HUES48 (cell line): Measurements from ENCODE around the gene GPANK1.
A peak's percentile ranks its signal among the peaks of the same experiment; 100 is the strongest.

Experiments used
- H3K27ac ChIP-seq: one replicate; pipeline ENCODE4 v1.7.0; 2013; ENCODE audit warnings: low read depth, low read length, inconsistent platforms
- H3K27me3 ChIP-seq: 2 replicates; pipeline ENCODE4 v1.6.1; 2013; ENCODE audit warnings: mild to moderate bottlenecking, low read length; ENCODE audit not compliant: control insufficient read depth, insufficient read depth
- H3K36me3 ChIP-seq: 2 replicates; pipeline ENCODE4 v1.6.1; 2013; ENCODE audit warnings: low read length; ENCODE audit not compliant: control insufficient read depth, insufficient read depth
- H3K4me1 ChIP-seq: 2 replicates; pipeline ENCODE4 v1.6.1; 2013; ENCODE audit warnings: mild to moderate bottlenecking, low read length; ENCODE audit not compliant: control insufficient read depth, insufficient read depth
- H3K4me3 ChIP-seq: 2 replicates; pipeline ENCODE4 v1.5.1; 2013; ENCODE audit warnings: mild to moderate bottlenecking, low read depth, low read length
- H3K9ac ChIP-seq: 2 replicates; pipeline ENCODE4 v1.6.1; 2013; ENCODE audit warnings: mild to moderate bottlenecking, low read depth, low read length, moderate library complexity
- H3K9me3 ChIP-seq: 2 replicates; pipeline ENCODE4 v1.6.1; 2013; ENCODE audit warnings: low read length; ENCODE audit not compliant: control insufficient read depth, insufficient read depth

Gene GPANK1

DNA sequence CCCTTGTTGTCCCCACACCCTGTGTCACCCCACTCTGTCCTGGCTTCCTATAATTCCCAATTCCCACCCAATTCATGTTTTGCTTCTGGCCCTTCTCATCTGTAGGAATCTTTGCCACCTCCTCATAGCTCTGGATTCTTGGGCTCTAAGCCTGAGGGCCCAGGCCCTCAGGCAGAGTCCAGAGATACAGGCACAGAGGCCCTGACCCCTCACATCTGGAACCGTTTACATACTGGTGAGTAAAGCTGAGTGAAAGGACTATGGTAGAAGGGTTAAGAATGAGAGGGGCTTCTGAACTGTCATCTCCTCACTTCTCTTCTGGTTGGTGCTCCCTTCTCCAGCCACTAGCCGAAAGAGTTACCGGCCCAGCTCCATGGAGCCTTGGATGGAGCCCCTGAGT, 30.7 kb downstream of the GPANK1 start:
- H3K9ac ChIP-seq, result no peak overlapping the region
- H3K27me3 ChIP-seq, result no peaks in the 10 kb centered on the region
- no peaks in the 10 kb centered on the region for H3K4me1 ChIP-seq
- H3K4me3 ChIP-seq, result no peak overlapping the region
- H3K27ac ChIP-seq, result no peak overlapping the region
- peaks cover 94% of the 10 kb centered on the region for H3K36me3 ChIP-seq
- H3K9me3 ChIP-seq, result no peaks in the 10 kb centered on the region

DNA sequence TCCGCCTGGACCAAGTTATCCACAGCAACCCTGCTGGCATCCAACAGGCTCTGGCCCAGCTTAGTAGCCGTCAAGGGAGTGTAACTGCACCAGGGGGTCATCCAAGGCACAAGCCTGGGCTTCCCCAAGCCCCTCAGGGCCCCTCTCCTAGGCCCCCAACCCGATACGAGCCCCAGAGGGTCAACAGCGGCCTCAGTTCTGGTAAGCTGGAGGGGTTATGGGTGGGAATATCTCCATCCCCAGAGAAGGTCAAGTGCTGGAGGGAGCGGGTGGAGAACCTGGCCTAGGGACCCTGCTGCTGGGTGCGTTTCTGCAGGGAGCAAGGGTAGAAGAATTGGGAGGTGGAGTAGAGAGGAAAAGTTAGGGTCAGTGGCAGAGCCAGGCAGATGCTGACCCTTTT, 31.4 kb downstream of the GPANK1 start:
- Histone ChIP-seq H3K27me3 (no peaks in the 10 kb centered on the region), H3K9me3 (no peaks in the 10 kb centered on the region), H3K36me3 (peaks cover 96% of the 10 kb centered on the region), H3K4me1 (no peaks in the 10 kb centered on the region), H3K27ac (no peak overlapping the region), H3K9ac (no peak overlapping the region), H3K4me3 (no peak overlapping the region)

DNA sequence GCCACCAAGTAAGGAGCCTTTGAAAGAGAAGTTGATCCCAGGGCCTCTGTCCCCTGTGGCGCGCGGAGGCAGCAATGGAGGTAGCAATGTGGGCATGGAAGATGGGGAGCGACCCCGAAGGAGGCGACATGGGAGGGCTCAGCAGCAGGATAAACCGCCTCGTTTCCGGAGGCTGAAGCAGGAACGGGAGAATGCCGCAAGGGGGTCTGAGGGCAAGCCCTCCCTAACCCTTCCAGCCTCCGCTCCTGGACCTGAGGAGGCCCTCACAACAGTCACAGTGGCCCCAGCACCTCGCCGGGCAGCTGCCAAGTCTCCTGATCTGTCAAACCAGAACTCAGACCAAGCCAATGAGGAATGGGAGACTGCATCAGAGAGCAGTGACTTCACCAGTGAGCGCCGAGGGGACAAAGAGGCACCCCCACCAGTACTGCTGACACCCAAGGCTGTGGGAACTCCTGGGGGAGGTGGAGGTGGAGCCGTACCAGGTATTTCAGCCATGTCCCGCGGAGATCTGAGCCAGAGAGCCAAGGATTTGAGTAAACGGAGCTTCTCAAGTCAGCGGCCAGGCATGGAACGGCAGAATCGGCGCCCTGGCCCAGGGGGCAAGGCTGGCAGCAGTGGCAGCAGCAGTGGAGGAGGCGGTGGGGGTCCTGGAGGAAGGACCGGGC, 32.4 kb downstream of the GPANK1 start:
- H3K27me3 ChIP-seq, result no peaks in the 10 kb centered on the region
- no peaks in the 10 kb centered on the region for H3K9me3 ChIP-seq
- no peak overlapping the region for H3K9ac ChIP-seq
- H3K36me3 ChIP-seq, result peaks cover 100% of the 10 kb centered on the region
- no peak overlapping the region for H3K4me3 ChIP-seq
- H3K27ac ChIP-seq, result peak overlapping the region; percentile 33
- no peaks in the 10 kb centered on the region for H3K4me1 ChIP-seq

DNA sequence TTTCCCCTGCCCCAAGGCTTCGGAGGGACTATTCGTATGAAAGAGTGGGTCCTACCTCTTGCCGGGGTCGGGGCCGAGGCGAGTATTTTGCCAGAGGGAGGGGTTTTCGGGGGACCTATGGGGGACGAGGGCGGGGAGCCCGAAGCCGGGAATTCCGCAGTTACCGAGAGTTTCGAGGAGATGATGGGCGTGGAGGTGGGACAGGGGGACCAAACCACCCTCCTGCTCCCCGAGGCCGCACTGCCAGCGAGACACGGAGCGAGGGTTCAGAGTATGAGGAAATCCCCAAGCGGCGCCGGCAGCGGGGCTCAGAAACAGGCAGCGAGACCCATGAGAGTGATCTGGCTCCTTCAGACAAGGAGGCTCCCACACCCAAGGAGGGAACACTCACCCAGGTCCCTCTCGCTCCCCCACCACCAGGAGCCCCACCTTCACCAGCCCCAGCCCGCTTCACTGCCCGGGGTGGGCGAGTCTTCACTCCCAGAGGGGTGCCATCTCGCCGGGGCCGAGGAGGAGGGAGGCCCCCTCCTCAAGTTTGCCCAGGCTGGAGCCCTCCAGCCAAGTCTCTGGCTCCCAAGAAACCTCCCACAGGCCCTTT, 33.0 kb downstream of the GPANK1 start:
- no peaks in the 10 kb centered on the region for H3K4me1 ChIP-seq
- H3K9ac ChIP-seq, result no peak overlapping the region
- no peaks in the 10 kb centered on the region for H3K27me3 ChIP-seq
- H3K36me3 ChIP-seq, result peaks cover 100% of the 10 kb centered on the region
- no peaks in the 10 kb centered on the region for H3K9me3 ChIP-seq
- H3K27ac ChIP-seq, result peak overlapping the region; percentile 33
- no peak overlapping the region for H3K4me3 ChIP-seq

GRCh38 chr6:31631209-31631608, 33.6 kb downstream of the GPANK1 start:
- Histone ChIP-seq H3K27me3 (no peaks in the 10 kb centered on the region), H3K36me3 (peaks cover 100% of the 10 kb centered on the region), H3K4me3 (no peak overlapping the region), H3K4me1 (no peaks in the 10 kb centered on the region), H3K9me3 (no peaks in the 10 kb centered on the region), H3K27ac (no peak overlapping the region), H3K9ac (no peak overlapping the region)

DNA sequence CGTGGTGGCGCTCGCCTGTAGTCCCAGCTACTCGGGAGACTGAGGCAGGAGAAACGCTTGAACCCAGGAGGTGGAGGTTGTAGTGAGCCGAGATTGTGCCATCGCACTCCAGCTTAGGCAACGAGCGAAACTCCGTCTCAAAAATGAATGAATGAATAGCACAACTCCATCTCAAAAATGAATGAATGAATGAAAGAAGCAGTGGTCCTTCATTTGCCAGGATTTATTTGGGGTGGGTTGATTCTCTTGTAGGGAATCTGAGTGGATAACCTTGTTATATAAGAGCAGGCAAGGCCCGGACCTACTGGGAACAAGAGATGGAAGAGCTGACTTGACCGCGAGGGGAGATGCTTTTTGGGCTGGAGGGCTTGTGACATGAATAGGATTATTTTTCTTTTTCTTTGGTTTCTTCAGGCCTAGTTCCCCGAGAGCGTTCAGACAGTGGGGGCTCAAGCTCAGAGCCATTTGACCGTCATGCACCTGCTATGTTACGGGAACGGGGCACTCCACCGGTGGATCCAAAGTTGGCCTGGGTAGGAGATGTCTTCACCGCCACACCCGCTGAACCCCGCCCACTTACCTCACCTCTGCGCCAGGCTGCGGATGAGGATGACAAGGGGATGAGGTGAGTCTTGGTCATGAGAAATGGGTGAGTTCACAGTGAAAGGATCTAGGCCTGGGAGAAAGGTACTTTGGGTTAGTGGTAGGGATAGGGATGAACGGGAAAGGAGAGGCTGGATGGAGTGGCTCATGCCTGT, 34.4 kb downstream of the GPANK1 start:
- H3K9ac ChIP-seq, result no peak overlapping the region
- H3K36me3 ChIP-seq, result peaks cover 100% of the 10 kb centered on the region
- H3K9me3 ChIP-seq, result no peaks in the 10 kb centered on the region
- no peak overlapping the region for H3K27ac ChIP-seq
- H3K4me1 ChIP-seq, result no peaks in the 10 kb centered on the region
- H3K27me3 ChIP-seq, result no peaks in the 10 kb centered on the region
- H3K4me3 ChIP-seq, result no peak overlapping the region

DNA sequence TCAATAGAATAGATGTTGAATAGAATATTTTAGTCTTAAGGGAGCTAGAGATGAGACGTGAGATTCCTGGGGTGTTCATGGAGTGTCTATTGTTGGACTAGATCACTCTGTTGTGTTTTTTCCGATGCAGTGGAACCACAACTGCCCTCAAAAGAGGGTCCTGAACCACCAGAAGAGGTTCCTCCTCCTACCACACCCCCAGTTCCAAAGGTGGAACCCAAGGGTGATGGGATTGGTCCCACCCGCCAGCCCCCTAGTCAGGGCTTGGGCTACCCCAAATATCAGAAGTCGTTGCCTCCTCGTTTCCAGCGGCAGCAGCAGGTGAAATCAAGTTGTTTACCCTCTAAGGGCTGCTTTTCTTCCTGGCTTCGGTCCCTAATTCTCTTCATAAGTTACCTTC, 35.8 kb downstream of the GPANK1 start:
- no peaks in the 10 kb centered on the region for H3K4me1 ChIP-seq
- no peak overlapping the region for H3K9ac ChIP-seq
- H3K36me3 ChIP-seq, result peaks cover 100% of the 10 kb centered on the region
- H3K27me3 ChIP-seq, result no peaks in the 10 kb centered on the region
- no peak overlapping the region for H3K27ac ChIP-seq
- H3K9me3 ChIP-seq, result no peaks in the 10 kb centered on the region
- no peak overlapping the region for H3K4me3 ChIP-seq

- no peak overlapping the region for H3K4me3 ChIP-seq
- no peaks in the 10 kb centered on the region for H3K27me3 ChIP-seq
- H3K9ac ChIP-seq, result no peak overlapping the region
- no peak overlapping the region for H3K27ac ChIP-seq
- H3K36me3 ChIP-seq, result peaks cover 100% of the 10 kb centered on the region
- H3K4me1 ChIP-seq, result peaks cover 1% of the 10 kb centered on the region; the same call in 1 of the 2 replicates
- H3K9me3 ChIP-seq, result no peaks in the 10 kb centered on the region
These were observed 37.0 kb downstream of the GPANK1 start for GRCh38 chr6:31627690-31628287.

DNA sequence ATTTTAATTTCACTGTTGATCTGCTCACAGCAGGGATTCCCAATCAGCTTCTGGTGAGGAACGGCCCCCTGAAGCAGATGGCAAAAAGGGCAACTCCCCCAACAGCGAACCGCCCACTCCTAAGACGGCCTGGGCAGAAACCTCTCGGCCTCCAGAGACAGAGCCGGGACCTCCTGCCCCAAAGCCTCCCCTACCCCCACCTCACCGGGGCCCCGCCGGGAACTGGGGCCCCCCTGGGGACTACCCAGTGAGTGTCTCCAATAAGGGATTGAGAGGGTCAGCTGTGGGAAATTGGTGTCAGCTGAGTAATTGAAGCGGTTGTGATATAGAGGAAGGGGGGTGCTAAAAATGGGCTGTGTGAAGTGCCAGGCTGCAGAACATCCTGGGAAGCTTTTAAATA, 37.8 kb downstream of the GPANK1 start:
- Histone ChIP-seq H3K9me3 (no peaks in the 10 kb centered on the region), H3K36me3 (peaks cover 99% of the 10 kb centered on the region), H3K27ac (no peak overlapping the region), H3K4me3 (no peak overlapping the region), H3K9ac (no peak overlapping the region), H3K27me3 (no peaks in the 10 kb centered on the region), H3K4me1 (peaks cover 10% of the 10 kb centered on the region)

GRCh38 chr6:31624070-31624469, 40.7 kb downstream of the GPANK1 start:
- H3K9me3 ChIP-seq, result no peaks in the 10 kb centered on the region
- H3K4me3 ChIP-seq, result no peak overlapping the region
- peaks cover 13% of the 10 kb centered on the region for H3K4me1 ChIP-seq
- no peak overlapping the region for H3K27ac ChIP-seq
- no peaks in the 10 kb centered on the region for H3K27me3 ChIP-seq
- H3K9ac ChIP-seq, result no peak overlapping the region
- H3K36me3 ChIP-seq, result peaks cover 75% of the 10 kb centered on the region

DNA sequence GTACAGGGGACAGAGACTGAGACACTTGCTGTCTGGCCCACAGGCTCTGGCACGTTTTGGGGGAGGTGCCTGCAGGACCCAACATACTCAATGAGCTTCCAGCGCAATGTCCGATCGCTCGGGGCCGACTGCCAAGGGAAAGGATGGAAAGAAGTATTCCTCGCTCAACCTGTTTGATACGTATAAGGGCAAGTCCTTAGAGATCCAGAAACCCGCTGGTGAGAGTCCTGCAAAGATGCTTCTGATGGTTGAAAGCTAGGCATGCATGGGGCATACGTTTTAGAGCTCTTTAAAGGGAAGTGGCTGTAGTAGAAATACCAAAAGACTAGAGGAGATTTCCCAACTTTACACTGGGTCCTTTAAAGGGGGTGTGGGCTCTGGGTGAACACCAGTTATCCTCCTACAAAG, 42.1 kb downstream of the GPANK1 start:
- peaks cover 61% of the 10 kb centered on the region for H3K36me3 ChIP-seq
- peaks cover 13% of the 10 kb centered on the region for H3K4me1 ChIP-seq
- no peaks in the 10 kb centered on the region for H3K27me3 ChIP-seq
- no peak overlapping the region for H3K27ac ChIP-seq
- H3K4me3 ChIP-seq, result peak overlapping the region; percentile 84
- no peak overlapping the region; the same call in 1 of the 2 replicates for H3K9ac ChIP-seq
- no peaks in the 10 kb centered on the region for H3K9me3 ChIP-seq
